HG02623 (cell line): ENCODE data around the gene RNF13.
"Not testable (repeated sequence)": the region's sequence is repeated elsewhere in the genome, so short reads cannot be mapped to it uniquely, and the experiment has no call there.

Experiments
- ATAC-seq: cut with Tn5 transposase; IDR thresholded peaks from one replicate; pipeline ENCODE4 v1.9.1; 2021; ENCODE audit warnings: moderate library complexity; ENCODE audit not compliant: unreplicated experiment

The RNF13 gene

DNA sequence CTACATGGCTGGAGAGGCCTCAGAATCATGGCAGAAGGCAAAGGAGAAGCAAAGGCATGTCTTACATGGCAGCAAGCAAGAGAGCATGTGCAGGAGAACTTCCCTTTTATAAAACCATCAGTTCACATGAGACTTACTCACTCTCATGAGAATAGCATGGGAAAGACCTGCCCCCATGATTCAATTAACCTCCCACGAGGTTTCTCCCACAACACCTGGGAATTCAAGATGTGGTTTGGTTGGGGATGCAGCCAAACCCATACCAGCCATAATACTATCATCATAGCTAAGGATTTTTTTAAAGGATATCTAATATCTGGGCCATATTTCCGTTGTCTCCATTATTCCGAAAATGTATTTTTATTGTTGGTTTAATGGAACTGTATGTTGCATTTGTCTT lies 26.5 kb downstream of the RNF13 start:
- not testable (repeated sequence) for ATAC-seq

DNA sequence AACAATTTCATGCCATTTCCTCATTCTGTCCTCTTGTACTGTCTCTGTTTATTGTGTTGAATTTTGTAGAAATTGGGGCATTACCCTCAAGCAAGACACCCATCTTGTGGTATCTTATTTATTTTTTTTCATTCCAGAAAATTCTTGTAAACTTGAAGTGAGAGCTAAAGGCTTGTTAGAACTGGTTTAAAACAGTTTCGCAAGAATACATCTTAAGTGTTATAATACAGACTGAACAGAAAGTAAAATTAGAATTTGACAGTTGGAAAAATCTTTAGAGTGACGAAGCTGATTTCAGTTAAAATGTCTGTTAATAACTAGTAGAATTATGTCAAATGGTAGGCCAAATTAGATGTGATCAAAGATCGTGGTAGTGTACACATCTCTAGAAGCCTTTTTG lies 26.9 kb downstream of the RNF13 start:
- no peak for ATAC-seq

DNA sequence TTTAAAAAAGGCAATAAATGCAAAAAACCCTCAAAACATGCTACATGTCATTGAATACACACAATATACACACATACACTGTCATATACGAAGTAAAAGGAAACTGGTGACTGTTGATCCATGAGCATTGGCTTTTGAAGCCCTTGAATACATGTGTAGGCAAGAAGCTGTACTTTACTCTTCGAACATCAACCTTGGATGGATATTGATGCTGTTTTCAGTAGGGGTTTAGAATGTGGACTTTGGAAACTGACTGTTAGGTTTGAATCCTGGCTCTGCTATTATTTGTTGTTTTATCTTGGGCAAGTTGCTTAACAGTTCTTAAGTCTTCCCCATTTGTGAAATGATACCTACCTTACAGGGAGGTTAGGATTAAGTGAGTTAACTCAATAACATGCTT lies 30.5 kb downstream of the RNF13 start:
- no peak for ATAC-seq

DNA sequence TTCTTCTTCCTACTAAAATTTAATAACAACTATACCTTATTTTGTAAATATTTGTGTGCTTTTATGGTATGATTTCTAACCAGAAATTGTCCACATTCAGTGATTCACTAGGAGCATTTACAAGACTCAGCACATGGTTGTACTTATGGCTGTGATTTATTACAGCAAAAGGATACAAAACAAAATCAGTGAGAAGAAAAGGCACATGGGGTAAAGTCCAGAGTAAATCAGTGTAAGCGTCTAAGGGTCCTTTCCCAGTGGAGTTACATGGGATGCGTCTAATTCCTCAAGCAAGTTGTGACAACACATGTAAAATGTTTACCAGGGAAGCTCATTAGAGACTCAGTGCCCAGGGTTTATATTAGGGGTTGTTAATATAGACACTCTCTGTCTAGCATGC lies 31.1 kb downstream of the RNF13 start:
- no peak for ATAC-seq

DNA sequence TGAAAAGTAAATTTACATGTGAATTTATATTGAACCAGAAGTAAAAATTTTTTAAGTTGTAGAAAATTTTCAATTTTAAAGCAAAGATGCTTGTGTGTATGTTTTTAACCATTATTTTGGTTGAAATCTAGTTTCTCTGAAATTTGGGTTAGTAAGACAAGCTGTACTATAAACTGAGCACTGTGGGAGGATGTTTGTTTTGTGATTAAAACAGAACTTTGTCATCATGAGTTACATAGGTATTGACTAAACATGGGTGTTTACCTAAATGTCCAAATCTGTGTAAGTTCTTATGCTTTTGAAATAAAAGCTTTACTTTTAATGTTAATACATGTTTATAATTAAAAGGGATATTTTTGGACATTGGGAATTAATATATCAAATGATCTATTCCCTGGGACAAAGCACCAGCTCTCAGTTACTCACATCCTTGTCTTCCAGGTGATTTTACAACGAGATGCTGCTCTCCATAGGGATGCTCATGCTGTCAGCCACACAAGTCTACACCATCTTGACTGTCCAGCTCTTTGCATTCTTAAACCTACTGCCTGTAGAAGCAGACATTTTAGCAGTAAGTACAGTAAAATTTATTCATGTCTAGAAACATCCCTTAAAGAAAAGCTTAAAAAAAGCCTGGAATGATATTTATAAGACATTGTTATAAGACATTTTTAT lies 32.7 kb downstream of the RNF13 start:
- ATAC-seq, result no peak

DNA sequence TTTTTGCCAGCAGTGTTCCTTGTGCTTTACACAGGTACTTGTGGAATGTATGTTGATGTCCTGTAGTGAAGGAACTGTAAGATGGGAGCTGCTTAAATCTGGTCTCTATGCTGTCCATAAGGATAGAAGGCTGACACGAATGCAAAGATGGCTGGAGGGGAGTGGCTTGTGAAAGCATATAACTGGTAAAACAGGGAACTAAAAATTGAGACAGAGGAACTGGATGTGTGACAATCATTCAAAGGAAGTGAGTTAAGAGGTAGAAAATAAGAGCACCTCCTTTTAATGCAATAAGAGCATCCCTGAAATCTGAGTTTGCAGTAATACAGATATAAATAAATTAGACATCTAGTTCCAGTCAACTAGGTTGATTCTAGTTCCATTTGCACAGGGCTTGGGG lies 35.2 kb downstream of the RNF13 start:
- ATAC-seq, result no peak

DNA sequence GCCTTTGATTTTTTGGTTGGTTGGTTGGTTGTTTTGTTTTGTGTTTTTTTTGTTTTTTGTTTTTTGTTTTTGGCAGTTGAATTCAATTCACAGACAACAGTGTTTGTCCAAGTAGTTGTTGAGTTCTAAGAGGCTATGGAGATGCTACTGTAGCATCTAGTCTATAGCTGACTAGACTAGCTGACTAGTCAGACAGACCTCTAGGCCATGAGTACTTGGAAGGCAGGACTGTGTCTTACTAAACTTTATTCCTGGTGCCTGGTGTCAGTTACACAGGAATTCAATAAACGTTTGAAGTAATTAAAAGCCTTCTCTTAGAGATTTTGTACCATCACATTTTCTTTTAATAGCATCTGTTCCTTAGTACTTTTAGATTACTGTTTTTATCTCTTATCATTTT lies 35.7 kb downstream of the RNF13 start:
- ATAC-seq, result no peak

DNA sequence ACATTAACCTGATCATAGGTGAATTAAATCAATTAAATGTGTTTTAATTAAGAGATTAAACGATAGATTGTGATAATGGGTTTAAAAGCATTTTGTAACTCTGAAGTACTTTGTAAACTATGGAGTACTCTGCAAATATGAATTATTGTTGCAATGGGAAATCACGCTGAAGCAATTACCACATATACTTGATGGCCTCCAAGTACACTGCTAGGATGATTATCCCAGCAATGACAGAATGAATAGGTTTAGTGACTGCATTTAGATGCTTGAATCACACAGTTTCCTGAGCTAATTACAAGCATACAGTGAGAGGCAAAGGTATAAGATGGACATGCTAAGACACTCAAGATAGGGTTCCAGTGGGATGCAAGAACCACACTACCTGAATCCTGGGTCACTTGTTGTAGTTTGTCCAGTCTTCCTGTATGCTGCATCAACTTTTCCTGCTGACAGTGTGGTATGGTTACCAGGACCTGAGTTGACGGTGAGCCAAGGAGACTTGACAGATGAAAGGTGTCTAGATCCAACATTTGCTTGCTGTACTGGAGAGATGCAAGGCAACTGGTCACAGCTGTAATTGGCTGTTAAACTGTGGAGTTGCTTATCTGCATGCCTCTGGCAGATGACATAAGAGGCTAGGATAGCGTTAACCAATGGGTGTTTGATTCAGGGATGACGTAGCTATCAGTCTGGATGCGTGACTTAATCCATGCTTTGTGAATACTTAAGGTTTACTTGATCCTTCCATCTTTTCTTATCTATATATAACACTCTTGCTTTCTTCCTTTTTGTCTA lies 38.0 kb downstream of the RNF13 start:
- ATAC-seq, result no peak

DNA sequence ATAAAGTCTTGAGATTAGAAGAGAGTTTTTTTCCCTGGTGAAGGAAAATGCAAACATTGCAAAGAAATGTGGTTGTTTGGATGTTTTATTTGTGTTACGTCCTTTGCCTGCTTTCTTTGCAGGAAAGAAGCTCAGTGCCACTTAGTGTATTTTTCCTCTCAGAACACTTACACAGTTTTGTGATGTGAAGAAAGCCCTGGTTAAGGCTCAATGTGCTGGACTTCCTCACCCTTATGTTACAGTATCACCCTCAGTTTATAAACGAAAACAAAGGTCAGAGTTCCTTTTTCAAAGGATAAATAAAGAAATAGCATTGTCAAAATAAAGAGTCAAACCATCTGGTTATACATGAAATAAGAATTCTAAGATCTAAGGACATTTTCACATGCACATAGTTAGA lies 45.9 kb downstream of the RNF13 start:
- no peak for ATAC-seq

DNA sequence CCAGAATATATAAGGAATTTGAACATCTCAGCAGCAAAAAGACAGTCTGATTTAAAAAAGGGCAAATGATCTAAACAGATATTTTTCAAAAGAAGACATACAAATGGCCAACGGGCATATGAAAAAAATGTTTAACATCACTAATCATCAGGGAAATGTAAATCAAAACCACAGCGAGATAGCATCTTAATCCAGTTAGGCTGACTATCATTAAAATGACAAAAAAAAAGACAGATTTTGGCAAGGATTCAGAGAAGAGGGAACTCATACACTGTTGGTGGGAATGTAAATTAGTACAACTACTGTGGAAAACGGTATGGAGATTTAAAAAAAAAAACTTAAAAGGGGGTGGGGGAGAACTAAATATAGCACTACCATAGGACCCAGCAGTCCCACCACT lies 47.9 kb downstream of the RNF13 start:
- no peak for ATAC-seq

DNA sequence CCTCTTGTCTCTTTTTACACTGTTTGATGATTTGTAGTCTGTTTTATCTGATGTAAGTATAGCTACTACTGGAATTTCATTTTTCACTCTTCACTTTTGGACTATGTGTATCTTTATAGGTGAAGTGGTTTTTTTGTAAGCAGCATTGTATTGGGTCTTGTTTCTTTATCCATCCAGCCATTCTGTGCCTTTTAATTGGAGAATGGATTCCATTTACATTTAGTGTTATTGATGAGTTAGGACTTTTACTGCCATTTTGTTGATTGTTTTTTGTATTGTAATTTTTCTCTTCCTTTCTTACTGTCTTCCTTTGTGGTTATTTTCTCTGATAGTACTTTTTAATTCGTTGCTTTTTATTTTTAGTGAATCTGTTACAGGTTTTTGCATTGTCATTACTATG lies 54.5 kb downstream of the RNF13 start:
- no peak for ATAC-seq

DNA sequence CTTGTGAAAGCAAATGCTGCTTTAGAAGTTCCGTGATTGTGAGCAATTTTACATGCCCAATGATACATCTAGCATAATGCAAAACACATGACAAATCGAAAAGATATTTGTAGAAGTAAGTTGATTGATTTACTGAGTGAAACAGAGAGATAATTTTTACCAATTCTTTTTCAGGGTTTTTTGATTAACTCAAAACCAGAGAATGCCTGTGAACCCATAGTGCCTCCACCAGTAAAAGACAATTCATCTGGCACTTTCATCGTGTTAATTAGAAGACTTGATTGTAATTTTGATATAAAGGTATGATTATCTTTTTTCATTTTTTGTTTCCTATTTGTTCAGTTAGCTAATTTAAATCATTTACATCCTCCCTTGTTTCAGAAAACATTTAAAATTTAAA lies 58.8 kb downstream of the RNF13 start:
- no peak for ATAC-seq

DNA sequence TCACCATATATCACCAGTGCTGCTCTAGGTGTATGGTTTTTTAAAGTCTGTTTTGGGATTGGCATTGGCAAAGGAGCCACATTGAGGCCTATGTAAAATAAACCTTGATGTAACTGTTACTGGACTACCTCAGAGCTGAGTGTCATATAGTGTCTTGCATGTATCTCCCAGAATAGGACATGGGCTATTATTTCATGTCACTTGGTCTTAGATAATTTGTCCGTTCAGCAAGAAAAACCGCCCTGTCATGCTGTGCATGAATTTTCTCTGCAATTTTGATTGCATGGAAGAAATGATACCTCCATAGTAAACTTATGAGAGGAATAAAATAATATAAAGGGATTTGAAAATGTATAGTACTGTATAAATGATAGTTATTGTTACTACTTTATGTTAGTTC lies 59.6 kb downstream of the RNF13 start:
- ATAC-seq, result no peak

DNA sequence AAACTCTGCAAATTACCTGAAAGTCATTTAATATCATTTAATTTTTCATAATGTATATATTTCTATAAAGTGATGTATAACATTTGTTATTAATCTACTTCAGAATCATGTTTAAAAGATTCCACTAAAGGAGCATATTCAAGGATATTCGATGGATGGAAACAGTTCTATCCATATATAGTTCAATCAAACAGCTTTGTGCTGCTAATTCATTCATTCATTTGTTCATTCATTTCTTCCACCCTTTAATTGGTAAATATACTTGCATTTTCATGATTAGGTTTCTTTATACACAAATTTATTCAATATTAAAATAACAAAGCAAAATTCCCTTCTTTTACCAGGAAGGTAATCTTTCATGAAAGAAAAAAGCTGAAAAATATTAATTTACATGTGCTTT lies 64.7 kb downstream of the RNF13 start:
- no peak for ATAC-seq

DNA sequence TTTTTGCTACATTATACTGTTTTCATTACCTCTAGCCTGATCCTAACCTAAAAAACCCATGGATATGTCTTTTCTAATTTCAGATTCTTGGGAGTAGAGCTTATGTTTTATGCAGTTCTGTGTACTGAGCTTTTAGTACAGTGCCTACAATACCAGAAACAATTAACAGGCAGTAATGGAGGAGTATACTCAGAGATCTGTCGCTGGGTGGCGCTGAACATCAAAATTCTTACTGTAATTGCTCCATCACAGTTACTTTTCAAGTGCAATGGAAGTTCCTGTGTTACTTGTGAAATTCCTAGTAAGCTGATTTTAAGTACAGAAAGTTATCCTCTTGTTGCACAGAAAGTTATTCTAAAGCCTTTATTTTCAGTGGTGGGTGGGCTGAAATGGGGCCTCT lies 66.9 kb downstream of the RNF13 start:
- no peak for ATAC-seq

DNA sequence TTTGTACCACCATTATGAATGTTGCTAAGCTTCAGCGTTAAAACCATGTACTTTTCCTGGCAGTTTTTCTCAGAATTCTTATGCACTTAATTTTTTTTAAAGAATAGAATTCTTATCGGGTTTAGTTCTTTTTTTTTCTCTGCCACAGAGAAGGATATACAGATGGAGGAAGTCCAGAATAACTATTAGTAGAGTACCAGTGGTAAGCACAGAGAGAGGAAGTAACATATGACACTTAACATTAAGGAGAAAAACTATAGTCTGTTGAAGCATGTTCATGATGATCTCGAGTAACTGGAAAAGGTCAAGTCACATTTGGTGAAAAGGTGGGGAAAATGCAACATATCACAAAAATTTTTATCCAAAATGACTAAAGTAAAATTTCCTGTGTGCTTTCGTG lies 68.9 kb downstream of the RNF13 start:
- no peak for ATAC-seq

DNA sequence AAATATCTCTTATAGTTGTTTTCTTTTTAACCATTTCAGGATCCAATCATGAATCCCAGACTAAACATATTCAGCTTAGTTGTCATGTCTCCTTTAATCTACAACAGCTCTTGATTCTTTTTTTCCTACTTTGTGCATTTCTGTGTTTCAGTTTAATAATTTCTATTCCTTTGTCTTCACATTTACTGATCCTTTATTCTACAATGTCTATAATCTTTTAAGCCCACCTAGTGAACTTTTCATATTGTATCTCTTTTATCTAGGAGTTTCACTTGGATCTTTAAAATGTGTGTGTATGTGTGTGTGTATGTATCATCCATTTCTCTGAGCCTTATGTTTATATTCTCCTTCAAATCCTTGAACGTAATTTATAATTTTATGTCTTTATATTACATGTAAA lies 70.1 kb downstream of the RNF13 start:
- no peak for ATAC-seq

DNA sequence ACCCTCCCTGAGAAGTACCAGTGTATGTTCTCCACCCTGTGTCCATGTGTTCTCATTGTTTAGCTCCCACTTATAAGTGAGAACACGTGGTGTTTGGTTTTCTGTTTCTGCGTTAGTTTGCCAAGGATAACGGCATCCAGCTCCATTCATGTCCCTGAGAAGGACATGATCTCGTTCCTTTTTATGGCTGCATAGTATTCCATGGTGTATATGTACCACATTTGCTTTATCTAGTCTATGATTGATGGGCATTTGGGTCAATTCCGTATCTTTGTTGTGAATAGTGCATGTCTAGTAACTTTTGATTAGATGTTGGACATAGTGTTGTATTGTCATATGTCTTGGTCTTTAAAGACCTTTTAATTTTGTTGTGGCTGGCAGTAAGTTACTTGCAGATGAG lies 70.8 kb downstream of the RNF13 start:
- ATAC-seq, result not testable (repeated sequence)

DNA sequence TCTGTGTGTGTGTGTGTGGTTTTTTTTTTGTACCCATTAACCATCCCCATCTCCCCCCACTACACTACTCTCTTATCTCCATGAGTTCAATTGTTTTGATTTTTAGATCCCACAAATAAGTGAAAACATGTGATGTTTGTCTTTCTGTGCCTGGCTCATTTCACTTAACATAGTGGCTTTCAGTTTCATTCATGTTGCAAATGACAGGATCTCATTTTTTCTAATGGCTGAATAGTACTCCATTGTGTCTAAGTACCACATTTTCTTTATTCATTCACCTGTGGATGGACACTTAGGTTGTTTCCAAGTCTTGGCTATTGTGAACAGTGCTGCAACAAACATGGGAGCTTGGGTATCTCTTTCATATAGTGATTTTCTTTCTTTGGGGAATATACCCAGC lies 71.8 kb downstream of the RNF13 start:
- not testable (repeated sequence) for ATAC-seq

DNA sequence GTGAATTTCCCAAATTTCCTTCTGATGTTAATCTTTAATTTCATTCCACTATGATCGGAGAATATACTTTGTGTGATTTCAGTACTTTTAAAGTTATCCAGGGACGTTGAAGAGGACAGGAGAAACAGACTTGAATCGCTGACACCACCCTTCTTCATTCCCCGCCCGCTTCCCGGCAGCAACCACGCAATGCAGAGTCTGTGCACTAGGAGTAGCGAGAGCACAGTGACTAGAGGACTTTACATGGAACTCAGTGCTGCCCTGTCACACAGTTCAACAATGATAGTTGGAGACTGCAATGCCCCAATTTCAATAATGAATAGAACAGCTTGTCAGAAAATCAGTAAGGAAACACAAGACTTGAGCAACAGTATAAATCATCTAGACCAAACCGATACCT lies 73.9 kb downstream of the RNF13 start:
- ATAC-seq, result no peak

DNA sequence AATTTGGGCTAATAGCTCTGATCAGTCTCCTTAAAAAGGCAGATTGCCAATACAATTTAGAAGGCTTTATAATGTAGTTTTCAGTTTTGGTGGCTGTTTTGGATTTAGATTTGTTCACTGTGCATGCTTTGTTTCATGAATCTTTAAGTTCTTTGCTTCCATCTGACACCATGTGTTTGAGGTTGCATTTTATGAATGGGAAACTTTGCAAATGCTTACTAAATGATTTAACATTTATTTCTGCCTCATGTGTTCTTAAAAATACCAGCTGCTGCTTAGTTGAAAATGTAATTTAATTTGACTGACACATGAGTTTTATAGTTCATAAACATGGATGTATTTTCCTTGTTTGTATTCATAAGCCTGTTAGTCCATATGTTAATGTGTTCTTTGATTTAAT lies 78.6 kb downstream of the RNF13 start:
- ATAC-seq, result no peak

DNA sequence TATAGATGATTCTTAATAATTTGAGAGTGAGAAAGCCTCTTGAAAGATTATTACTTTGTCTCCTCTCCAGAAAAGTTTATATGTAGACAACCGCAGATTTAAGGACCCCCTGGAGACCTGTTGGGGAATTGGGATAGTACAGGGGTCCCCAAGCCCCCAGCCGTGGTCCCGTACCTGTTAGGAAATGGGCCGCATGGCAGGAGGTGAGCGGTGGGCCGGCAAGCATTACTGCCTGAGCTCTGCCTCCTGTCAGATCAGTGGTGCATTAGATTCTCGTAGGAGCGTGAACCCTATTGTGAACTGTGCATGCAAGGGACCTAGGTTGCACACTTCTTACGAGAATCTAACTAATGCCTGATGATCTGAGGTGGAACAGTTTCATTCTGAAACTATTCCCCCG lies 79.4 kb downstream of the RNF13 start:
- ATAC-seq, result no peak

DNA sequence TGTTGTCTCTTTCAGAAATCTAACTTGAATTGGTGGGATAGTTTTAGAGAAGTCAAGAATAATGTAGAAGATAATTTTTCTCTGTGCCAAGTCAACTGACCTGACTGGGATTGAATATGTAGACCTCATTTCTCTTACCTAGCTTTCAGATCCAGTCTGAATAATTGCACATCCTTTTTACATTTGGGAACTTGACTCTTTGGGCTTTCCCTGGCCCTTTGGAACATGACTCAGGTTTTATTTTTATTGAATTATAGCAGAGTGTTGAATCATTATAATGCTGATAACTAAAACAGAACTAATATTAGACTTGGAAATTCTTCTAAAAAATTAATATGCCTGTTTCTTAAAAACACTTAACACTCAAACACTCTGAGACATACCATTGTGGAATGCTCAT lies 81.2 kb downstream of the RNF13 start:
- no peak for ATAC-seq
